ENCODE measurements around the gene EPS8.

Gene EPS8

GRCh38 chr12:15690320-15690719 is 98.9 kb downstream of the EPS8 start:
- DNase-seq (ENCODE audit: low read depth in 2 of 2), result no peak

- no peak for DNase-seq (ENCODE audit: low read depth in 2 of 2)
Observed at GRCh38 chr12:15689751-15690191, 99.4 kb downstream of the EPS8 start.

- no peak for DNase-seq (ENCODE audit: low read depth in 2 of 2)
Observed at GRCh38 chr12:15688838-15689625, 100.2 kb downstream of the EPS8 start.

GRCh38 chr12:15688202-15688736 is 100.9 kb downstream of the EPS8 start:
- DNase-seq (ENCODE audit: low read depth in 2 of 2), result no peak

GRCh38 chr12:15687583-15687982 is 101.6 kb downstream of the EPS8 start:
- DNase-seq (ENCODE audit: low read depth in 2 of 2), result no peak

GRCh38 chr12:15684896-15685658 is 104.1 kb downstream of the EPS8 start:
- no peak for DNase-seq (ENCODE audit: low read depth in 2 of 2)

GRCh38 chr12:15682826-15683225 is 106.4 kb downstream of the EPS8 start:
- no peak for DNase-seq (ENCODE audit: low read depth in 2 of 2)

GRCh38 chr12:15679151-15679550 is 110.0 kb downstream of the EPS8 start:
- DNase-seq (ENCODE audit: low read depth in 2 of 2), result no peak

GRCh38 chr12:15677726-15678201 is 111.4 kb downstream of the EPS8 start:
- no peak for DNase-seq (ENCODE audit: low read depth in 2 of 2)

- no peak for DNase-seq (ENCODE audit: low read depth in 2 of 2)
Observed at GRCh38 chr12:15677228-15677627, 112.0 kb downstream of the EPS8 start.

GRCh38 chr12:15672671-15673270 is 116.4 kb downstream of the EPS8 start:
- DNase-seq (ENCODE audit: low read depth in 2 of 2), result no peak

- no peak for DNase-seq (ENCODE audit: low read depth in 2 of 2)
Observed at GRCh38 chr12:15670756-15671155, 118.4 kb downstream of the EPS8 start.

GRCh38 chr12:15669256-15669948 is 119.8 kb downstream of the EPS8 start:
- DNase-seq (ENCODE audit: low read depth in 2 of 2), result no peak

GRCh38 chr12:15664491-15664890 is 124.7 kb downstream of the EPS8 start:
- no peak for DNase-seq (ENCODE audit: low read depth in 2 of 2)

- no peak for DNase-seq (ENCODE audit: low read depth in 2 of 2)
Observed at GRCh38 chr12:15662983-15663659, 126.1 kb downstream of the EPS8 start.

- DNase-seq (ENCODE audit: low read depth in 2 of 2), result no peak
Observed at GRCh38 chr12:15662303-15662980, 126.7 kb downstream of the EPS8 start.

GRCh38 chr12:15651371-15651770 is 137.8 kb downstream of the EPS8 start:
- DNase-seq (ENCODE audit: low read depth in 2 of 2), result no peak

GRCh38 chr12:15650399-15651128 is 138.6 kb downstream of the EPS8 start:
- no peak for DNase-seq (ENCODE audit: low read depth in 2 of 2)

GRCh38 chr12:15649347-15649746 is 139.8 kb downstream of the EPS8 start:
- DNase-seq (ENCODE audit: low read depth in 2 of 2), result no peak

GRCh38 chr12:15648558-15648957 is 140.6 kb downstream of the EPS8 start:
- no peak for DNase-seq (ENCODE audit: low read depth in 2 of 2)
